HG03469 (cell line): ENCODE results near the gene ME1.
"Not testable (repeated sequence)": the region's sequence is repeated elsewhere in the genome, so short reads cannot be mapped to it uniquely, and the experiment has no call there.

Experiments used
- ATAC-seq: cut with Tn5 transposase; IDR thresholded peaks from one replicate; pipeline ENCODE4 v1.9.1; 2021; ENCODE audit warnings: mild to moderate bottlenecking, moderate library complexity, moderate number of reproducible peaks; ENCODE audit not compliant: unreplicated experiment

ME1 gene

DNA sequence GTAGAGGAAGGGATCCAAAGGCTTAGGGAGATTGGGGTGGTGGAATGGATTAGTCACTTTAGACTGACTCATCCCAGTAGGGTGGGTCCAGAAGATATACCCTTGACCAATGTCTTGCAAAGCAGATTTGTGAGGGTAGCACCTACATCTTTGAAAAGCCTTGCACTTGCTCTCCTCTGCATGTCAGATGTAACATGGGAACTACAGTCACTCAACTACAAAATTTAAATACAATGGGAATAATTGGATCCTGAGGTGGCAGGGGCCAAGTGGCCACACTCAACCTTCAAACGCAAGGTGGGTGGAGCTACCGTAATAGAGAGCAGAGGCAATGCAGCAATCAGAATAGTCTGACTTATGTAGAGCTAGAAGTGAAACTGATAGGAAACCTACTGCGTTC is 71.2 kb downstream of the ME1 start:
- ATAC-seq: no peak

DNA sequence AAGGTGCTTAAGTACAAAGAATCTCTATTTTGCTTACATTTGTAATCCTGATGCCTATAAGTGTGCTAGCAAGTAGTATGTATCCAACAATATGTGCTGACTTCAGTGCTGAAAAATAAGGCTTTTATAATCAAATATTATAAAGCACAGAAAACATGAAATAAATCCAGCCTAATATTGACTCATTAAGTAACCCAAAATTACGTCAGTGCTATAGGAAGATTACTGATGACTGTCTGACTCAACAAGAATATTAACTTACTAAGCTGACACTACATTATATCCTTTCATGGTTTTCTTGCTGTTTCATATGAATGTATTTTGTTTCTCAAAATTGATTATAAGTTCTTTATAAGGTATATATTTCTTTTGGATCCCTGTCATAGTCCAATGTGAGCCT is 76.1 kb downstream of the ME1 start:
- ATAC-seq: no peak

DNA sequence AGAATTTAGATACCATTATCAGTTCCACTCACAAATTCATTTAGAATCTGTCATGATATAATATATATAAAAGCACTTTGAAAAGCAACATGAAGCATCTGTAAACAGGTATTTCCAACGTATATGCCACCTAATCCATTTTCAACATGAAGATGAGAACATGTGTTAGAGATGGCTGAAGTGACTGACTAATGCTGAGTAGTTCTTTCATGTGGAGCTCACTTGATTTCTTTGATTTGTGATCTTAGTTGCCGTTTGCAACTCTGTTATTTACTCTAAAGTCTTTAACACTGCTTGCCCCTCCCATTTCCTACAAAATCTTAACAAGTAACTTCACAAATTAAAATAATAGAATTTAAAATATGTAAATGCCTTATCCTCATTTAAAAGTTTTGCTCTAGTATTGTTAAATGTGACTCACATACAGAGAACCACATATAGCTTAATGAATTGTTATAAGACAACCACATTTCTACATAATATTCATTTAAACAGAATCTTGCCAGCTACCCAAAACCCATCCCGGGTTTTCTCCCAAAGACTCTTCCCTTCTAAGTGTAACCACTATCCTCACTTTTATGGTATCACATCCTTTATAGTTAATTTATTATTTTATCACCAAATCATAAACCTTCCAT is 78.3 kb downstream of the ME1 start:
- no peak for ATAC-seq

DNA sequence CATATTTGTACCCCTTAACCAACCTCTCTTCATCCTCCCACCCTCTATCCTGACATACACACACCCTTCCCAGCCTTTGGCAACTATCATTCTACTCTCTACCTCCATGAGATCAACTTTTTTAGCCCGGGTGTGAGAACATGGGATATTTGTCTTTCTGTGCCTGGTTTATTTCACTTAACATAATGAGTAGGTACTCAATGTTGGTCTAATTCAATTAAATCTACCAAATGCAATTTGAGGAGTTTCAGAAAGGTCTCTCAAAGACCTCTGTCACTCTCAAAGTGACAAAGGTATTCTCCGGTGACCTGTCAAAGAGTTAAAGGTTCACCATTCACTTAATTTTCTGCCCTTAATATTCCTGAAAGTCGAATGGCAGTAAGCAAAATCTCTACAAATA is 87.7 kb downstream of the ME1 start:
- ATAC-seq: no peak

DNA sequence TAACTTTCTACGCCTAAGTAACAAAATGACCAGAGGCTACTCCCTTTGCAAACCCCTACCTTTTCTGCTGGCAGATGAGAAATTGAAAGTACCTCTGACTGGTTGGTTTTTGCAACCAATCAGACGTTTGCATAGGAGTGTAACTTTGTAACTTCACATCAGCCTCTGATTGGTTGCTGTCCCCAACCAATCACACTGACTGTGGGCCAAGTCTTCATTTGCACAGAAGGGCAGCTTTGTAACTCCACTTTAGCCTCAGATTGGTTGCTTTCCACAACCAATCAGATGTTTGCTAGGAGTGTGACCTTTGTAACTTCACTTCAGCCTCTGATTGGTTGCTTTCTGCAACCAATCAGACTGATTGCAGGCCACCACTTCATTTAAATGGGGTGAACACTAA is 89.1 kb downstream of the ME1 start:
- ATAC-seq: no peak

DNA sequence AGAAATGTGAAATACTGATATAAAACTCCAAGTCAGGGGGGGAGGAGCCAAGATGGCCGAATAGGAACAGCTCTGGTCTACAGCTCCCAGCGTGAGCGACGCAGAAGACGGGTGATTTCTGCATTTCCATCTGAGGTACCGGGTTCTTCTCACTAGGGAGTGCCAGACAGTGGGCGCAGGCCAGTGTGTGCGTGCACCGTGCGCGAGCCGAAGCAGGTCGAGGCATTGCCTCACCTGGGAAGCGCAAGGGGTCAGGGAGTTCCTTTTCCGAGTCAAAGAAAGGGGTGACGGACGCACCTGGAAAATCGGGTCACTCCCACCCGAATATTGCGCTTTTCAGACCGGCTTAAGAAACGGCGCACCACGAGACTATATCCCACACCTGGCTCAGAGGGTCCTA is 96.9 kb downstream of the ME1 start:
- ATAC-seq: not testable (repeated sequence)

DNA sequence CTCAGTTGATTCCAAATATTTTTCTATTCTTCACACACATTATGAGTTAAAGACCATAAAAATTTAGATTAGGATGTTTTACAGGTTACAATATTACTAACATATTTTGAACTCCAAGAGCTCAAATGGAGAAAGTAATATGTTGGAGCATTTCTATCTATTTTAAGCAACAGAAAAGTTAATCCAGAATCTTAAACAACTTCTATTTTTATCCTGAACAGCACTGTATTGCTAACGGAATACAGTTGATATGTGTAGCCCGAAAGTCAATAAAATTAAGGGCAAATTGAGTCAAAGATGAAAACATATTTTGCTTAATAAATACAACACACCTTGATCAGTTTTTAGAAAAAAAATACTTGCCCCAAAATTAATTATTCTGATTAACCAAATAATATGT is 97.4 kb downstream of the ME1 start:
- no peak for ATAC-seq

DNA sequence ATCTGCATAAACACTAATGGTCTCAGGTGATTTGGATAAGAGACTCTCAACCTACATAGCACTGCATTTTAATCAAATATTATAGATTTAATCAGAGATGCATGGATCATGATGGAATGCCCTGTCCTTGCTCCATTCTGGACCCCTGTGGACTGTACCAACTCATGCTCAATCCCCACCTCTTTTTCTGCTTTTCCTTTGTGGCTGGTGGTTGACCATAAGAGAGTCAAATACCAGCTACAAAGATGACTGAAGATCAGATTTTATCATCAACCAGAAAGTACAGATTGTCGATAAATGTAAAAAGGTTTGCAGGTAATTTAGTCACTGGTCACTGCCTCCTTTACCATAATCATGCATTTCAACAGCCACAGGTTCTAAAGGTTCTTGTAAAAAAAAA is 116.2 kb downstream of the ME1 start:
- ATAC-seq: no peak

DNA sequence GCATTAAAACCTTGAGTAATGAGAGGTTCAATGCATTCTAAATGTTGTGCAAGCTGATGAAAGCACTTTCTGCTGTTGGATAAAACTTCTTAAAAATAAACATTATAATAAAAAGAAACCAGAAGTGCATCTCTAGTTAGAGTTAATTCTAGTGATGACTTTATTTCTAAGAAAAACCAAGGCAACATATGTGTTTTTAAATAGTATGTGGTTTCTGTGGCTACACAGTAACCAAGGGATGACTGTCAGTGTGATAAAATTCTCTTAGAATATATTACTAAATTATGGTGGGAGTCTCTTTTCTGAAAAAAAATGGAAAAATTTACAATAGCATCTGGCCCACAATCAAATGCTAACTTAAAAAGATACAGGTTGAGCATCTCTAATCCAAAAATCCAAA is 117.0 kb downstream of the ME1 start:
- no peak for ATAC-seq

DNA sequence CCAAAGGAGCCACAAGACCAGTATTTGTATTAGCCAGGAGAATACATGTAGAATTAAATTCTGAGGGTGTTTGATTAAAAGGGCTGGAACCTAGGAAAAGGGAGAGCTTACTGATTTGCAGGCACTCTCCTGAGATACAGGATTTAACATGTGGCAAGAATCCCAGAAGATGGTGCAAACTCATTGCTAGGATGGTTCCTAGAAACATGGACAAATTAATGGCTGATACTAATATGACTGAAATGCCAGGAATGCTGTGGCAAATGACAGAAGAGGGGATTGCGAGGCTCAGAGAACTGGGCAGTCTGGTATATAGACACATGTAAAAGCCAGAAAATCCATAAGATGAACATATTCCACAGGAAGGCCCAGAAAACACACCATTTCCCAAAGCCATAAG is 119.6 kb downstream of the ME1 start:
- no peak for ATAC-seq

DNA sequence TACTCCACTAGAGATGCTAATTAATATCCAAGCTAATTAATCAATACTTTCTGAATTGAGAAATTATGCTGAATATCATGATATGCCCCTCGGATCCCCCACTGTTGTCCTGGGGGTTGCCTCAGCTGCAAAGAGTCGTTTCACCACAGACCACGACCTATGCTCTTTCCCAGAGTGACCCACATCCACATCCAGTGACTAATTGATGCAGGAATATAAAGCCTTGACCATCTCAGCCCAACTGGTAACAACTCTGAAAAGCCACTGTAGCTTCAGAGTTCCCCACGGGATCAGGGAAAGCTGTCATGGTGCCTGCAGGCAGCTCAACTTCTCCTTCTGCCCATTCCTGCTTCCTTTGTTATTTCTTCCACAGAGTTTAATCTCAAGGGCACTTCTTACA is 120.8 kb downstream of the ME1 start:
- no peak for ATAC-seq

DNA sequence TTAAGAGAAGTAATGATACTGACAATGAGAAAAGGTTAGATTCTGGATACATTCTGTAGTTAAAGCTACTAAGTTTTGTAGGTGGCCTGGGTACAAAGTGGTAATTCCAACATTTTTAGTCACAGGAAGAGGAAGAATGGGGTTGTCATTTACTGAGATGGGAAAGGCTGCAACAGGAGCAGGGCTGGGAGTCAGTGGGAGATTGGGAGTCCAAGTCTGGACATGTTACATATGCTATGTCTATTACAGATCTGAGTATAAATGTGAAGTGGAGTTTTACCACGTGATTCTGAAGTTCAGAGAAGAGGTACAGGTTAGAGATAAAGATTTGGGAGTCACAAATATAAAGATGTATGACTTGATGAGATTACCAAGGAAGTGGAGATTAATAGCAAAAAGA is 121.5 kb downstream of the ME1 start:
- ATAC-seq: no peak

DNA sequence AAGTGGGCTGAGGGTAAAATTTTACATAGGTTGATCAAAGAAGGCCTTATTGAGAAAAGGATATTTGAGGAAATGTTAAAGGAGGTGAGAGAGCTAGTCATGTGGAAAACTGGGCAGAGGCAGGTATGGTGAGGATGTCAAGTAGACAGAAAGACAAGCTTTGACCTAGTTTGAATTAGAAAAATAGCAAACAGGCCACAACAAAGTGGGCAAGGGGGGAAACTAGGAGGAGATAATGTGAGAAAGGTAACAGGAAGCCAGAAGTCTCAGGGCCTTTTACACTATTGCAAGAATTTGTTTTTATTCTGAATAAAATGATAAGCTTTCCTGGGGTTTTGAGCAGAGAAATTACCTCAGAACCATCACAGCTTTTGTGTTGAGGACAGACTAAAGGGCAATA is 122.0 kb downstream of the ME1 start:
- no peak for ATAC-seq

DNA sequence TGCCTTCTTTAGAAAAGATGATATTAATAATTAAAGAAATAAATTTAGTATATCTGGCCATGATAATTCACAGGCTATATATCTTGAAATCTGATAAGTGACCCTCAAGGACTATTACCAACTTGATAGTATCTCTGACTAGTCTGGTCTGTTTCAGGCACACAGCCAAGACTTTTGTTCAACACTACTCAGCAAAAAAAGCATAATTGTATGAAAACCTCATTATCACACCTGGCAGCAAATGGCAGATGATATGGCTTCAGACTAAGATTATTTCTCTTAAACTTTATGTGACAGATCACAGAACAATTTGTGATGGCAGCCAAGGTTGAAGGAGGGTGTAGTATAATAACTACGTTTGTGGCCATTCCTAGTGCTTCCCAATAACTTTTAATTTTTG is 123.0 kb downstream of the ME1 start:
- no peak for ATAC-seq

DNA sequence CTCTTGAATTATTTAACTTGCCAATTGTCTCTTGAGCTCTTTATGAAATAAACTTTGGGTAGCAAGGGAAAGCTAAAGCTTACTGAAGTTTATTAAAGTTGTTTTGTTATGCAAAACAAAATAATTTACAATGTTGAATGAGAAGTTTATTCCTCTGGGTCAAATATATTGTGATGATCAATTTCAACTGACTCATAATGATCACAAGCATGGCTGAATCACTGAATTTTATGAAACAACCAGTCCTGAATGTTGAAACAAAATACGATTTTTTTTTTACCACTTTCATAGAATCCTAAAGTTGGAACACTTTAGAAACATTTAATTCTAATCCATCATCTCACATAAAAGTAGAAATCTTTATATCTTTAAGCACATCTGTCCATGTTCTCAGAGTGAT is 127.4 kb downstream of the ME1 start:
- no peak for ATAC-seq

DNA sequence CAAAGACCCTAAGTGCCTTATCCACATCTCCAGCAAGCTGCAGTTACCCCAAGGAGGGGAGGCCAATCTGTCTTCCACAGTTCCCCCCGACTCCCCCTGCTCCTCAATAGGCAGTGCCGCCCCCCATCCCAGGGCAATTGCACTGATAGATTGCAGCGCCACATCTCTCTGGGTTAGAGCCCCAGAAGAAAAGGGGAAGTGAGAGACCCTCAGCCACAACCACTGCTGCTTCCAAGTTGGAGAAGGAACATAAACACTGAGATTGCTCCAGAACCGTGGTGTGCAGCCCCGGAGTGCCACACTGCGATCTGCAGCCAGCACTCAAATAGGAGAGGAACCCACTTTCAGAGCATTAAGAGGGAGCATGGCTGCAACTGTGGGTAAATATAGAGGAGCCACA is 136.2 kb downstream of the ME1 start:
- ATAC-seq: no peak

DNA sequence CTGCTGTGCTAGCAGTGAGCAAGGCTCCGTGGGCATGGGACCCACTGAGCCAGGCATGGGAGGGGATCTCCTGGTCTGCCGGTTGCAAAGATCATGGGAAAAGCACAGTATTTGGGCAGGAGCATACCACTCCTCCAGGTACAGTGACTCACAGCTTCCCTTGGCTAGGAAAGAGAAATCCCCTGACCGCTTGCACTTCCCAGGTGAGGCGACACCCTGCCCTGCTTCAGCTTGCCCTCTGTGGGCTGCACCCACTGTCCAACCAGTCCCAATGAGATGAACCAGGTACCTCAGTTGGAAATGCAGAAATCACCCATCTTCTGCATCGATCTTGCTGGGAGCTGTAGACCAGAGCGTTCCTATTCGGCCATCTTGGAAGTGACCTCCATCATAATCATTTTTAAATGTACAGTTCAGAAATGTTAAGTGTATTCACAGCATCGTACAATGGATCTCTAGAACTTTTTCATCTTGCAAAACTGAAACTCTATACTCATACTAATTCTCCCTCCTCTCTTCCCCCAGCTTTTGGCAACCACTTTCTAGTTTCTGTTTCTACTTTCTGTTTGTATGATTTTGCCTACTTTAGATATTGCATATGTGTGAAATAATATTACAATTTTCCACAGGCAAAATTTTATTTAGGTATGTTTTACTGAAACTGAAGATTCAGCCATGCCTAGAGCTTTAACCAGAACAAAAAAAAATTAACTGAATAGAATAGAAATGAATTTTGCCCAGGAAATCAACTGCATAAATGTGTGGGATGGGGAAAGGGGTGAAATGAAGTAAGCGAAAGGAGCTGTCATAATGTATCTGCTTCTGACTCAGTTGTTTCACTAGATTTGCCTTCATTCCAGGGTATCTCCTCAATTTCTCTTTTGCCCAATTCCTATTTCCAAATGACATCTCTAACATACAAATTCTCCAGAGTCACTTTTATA is 137.7 kb downstream of the ME1 start:
- ATAC-seq: peak; percentile 95

DNA sequence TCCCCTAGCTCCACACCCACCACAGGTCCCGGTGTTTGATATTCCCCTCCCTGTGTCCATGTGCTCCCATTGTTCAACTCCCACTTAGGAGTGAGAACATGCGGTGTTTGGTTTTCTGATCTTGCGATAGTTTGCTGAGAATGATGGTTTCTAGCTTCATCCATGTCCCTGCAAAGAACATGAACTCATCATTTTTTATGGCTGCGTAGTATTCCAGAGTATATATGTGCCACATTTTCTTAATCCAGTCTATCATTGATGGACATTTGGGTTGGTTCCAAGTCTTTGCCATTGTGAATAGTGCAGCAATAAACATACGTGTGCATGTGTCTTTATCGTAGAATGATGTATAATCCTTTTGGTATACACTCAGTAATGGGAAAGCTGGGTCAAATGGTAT is 143.6 kb downstream of the ME1 start:
- not testable (repeated sequence) for ATAC-seq

DNA sequence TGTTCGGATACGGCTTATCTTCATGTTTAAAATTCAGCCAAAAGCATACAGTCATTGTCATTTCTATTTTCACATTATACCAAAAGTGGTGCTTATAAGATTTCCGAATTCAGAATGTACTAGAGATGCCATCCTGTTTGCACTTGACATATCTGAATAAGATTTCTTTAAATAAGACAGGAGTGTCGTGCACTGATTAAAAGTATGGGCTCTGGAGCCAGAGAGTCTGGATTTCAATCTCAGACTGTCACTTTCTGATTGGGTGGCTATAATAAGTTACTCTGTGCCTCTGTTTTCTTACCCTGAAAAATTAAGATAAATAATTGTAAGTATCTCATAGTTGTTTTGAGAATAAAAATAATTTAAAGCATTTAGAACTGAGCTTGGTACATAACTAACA is 144.9 kb downstream of the ME1 start:
- no peak for ATAC-seq

DNA sequence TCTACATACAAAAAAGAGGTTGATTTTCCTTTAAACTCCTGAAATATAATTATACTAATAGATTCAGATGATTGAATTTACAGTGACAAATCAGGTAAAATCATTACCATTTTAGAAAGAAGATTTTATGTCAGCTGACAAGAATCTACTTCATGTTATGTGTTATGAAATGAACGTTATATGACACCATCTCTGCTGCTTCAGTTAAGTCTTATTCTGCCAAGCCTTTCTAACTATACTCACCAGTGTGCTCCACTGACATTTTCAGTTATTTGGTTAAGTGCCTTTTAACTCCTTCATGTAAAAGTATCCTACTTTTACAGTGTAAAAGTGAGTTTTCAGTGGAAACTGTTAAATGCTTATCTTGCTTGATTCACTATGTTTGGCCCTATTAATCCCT is 157.3 kb downstream of the ME1 start:
- no peak for ATAC-seq

DNA sequence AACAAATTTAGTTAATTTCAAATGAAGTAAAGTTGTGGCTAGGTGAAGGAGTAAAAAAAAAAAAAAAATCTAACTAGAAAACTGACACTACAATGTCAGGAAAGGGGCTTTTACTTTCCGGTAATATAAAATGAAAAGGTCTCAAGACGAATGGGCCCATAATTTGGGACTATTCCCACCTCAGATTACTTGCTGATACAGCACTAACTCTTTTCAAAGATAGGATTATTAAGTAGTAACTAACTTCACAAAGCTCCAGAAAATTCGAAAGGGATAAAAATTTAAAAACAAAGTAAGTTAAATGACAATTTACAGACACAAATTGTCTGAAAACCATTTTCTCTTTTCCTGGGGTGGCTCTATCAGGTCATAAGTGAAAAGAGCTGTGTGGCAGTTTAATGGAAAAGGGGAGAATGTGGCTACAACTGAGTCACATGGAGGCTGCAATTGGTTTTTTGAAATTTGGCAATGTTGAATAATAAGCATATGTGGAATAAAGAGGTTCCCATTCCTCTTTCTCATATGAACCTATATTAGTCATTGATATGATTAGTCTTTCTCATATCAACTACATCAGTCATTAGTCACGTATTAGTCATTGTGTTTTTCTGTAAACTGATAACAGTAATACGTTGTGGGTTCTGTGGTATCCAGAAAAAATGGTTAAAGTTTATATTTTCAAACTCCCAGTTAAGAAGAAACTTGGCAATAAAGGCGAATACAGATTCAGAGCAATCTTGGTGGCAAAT is 159.7 kb downstream of the ME1 start:
- peak; percentile 79 for ATAC-seq

DNA sequence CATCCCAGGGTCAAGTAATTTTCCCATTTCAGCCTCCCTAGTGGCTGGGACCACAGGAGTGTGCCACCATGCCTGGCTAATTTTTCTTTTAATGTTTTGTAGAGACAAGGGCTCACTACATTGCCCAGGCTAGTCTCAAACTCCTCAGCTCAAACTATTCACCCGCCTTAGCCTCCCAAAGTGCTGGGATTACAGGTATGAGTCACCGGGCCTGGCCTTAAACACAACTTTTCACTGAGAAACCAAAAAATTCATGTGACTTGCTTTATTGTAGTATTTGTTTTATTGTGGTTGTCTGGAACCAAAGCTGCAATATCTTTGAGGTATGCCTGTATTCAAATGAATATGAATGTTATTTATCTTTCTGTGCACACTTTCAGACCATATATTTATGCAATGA is 165.5 kb downstream of the ME1 start:
- ATAC-seq: no peak
